HG03575 (cell line): ENCODE results near the gene H2BK1.

Source experiments
- ATAC-seq: cut with Tn5 transposase; IDR thresholded peaks from one replicate; pipeline ENCODE4 v1.9.1; 2021; ENCODE audit not compliant: unreplicated experiment, insufficient number of reproducible peaks, low FRiP score; ENCODE audit errors: extremely low read depth

The H2BK1 gene

DNA sequence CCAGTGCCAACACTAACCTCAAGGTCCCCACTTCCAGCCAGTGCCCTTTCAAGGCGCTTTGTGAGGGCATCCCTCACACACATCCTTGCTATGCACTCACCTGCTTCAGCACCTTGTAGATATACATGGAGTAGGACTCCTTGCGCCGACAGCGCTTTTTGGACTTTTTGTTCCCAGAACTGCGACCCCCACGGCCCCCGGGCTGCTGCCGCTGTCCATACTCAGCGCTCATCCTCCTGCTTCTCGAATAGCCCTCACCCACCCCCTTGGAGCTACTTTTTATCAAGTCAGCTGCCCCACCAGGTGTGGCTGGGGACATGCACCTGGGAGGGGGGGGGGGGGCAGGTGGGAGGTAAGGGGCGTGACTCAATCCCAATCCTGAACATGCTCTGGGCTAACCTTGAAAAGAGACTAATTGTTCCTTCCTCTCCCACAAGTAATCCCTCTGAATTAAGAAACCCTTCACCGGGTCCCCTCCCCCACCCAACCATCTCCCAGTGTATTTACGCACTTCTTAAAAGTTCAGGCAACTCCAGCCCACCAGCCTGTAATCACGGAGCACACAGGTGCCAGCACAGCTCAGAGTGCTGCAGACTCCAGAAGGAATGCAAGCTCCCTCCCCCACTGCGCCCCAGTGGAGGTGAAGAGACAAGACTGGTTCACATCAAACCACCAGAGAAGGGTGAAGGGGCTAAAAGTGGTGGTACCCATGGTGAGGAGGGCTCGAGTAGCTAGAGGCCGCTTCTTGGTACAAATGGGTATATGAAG is at the start of gene H2BK1:
Gene H2BK1, minus strand, starts transcription at position 402 of the 768 bp plus-strand sequence. Its CDS starts 170 bp downstream, at position 232.
- ATAC-seq: no peak

DNA sequence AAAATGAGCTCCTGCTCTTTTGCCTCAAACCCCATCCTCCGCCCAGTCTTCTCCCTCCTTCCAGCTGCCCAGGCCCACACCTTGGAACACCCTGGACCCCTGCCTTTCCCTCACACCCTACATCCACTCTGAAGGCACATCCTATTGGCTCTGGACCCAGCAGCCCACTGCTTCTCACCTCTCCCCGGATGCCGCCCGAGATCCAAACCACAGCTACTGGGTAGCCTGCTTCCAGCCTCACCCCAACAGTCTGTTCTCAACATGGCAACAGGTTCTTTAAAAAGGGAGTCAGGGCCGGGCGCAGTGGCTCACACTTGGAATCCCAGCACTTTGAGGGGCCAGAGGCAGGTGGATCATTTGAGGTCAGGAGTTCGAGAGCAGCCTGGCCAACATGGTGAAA is 47.7 kb upstream of the H2BK1 start:
- ATAC-seq: no peak

DNA sequence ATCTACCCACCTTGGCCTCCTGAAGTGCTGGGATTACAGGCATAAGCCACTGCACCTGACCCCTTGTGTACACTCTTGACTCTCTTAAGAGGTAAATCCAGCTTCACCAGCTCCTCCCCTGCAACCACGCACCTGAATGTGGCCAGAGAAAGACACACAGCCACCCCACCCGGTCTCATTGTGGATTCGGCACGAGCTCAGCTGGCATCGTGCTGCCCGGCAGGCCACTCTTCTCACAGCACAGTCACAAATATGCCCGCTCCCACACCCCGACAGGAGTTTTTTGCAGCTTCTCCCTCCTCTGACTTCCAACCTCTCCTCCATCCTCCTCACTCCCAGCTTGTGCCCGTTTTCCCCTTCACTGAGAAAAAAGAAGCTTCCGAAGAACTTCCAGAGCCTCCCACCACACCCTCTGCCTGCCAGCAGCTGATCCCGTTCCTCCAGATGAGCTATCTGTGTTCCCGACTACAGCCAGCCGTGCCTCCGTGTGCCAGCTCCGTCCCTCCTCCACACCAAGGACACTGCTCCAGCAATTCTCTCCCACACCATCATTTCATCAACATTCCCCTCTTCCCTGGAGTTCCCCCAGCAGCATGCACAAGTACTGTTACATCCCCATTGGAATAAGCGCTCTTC is 46.2 kb upstream of the H2BK1 start:
- no peak for ATAC-seq

DNA sequence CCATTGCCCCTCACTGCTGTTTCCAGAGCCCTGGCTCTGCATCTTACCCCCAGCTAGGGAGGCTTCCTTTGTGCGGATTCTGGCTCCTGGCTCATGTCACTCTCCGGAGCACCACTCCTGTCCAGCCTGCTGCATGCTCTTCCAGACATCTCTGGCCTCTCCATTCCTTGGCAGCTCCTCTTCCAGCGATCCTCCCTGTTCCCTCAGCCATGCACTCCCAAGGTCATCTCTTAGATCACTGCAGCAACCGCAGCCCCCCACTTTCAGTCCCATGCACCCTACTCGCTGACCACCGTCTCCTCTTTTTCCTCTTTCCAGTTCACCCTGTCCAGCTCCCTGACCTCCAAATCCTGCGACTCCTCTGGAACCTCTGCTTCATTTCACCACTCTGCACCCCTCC is 45.1 kb upstream of the H2BK1 start:
- ATAC-seq: no peak

DNA sequence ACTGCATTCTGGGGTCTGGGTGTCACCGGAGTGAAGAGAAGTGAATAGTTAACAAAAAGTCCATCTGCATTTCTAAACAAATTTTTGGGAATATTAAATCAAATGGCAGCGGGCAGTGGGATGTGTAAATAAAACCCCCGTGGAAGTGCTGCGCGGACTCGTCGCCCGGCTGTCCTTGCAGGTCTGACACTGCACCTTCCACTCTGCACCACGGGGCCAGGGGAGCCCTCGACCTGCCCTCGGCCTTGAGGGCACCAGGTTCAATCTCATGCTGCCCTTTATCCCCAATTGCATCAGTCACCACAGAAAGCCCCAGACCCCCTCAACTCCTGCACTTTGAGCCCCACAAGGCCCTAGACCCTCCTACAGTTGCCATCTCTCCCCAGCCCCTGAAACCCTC is 44.6 kb upstream of the H2BK1 start:
- no peak for ATAC-seq

DNA sequence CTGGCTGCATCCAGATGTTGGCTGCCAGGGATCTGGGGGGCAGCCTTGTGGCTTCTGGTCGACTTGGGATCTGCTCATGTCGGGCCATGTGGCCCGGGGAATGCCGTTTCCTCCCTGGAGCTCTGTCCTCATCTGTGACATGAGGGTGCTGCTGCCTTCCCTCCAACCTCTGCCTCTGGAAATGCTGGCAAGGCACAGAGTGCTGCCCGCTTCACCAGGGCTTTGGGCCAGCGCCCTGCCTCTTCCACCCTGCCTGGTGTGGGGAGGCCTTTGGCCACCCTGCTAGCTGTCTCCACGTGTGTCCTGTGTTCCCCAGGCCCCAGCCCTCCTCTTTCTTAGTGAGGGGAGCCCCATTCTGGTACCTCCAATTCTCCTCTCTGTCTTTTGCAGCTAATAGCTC is 44.0 kb upstream of the H2BK1 start:
- ATAC-seq: no peak

DNA sequence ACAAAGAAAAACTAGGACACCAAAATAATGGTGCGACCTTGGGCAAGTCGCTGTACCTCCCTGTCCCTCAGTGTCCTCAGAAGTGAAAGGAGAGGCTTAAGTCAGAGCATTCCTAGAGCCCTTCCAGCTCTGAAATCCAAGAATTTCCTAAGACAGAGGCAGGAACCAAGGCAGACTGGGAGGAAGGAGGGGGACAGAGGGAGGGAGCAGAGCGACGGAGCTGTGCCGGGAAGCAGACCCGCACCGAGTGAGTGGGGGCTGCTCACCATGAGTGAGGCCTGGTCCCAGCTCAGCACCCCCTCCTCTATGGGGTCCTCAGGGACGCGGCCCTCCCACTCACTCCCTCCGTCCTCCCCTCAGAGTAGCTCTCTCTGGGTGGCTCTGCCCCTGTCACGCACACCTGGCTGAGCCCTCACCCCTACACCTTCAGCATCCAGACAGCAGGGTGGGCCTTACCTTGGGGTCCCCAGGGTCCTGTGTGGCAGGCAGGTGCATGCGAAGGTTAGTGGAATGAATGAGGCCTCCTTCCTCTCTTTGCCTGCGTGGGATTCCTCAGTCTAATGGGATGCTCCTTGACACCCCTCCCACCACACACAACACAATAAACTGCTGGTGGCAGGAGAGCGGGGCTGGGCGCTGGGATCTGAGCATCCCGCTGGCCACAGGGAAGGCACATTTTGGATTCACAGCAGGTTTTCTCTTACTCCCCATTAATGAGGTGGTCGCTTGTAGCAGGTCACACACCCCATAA is 42.8 kb upstream of the H2BK1 start:
- no peak for ATAC-seq

DNA sequence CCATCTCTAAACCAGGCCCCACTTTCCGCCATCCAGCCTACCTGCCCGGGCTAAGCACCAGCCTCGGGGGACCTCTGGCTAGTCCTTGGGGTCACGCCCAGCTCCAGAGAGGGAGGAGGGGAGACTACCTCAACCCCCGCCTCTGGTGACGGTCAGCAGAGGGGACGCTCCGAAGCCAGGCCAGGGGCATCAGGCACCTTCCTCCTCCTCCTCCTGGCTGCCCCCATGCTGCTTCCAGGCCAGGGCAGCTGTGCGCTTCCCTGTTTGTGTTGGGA is 42.2 kb upstream of the H2BK1 start:
- ATAC-seq: no peak

DNA sequence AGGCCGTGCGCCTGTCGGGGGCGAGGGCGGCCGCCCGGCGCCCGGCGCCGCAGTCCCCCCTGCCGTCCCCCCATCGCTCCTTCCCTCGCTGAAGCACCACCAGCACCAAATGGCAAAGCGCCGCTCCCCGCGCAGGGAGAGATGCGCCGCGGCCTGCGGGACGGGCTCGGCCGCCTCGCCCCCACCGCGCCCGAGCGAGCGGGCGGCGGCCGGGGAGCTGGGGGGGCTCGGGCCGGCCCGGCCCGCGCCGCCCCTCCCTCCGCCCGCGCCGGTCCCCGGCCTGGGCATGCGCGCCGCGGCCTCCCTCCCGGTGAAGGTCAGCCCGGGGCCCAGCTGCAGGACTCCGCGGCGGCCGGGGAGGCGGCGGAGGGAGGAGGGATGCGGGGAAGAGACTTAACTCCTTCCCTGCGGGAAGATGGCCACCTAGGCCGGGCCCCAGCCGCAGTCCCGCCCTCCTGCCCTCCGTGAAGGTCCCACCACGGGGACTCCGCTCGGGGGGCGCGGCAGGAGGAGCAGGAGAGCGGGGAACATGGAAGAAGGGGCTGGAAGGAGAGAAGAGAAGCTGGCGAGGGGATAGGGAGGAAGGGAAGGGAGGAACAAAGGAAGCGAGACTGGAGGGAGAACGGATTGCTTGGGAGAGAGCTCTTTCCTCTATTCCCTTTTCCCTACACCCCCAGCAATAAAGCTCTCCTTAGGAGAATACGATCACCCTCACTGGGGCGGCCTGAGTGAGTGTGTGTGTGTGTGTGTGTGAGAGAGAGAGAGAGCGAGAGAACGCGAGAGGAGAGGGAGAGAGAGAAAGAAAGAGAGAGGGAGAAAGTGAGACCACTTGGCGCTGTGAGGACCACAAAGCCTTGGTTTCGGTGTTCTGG is 41.6 kb upstream of the H2BK1 start:
- ATAC-seq: no peak

DNA sequence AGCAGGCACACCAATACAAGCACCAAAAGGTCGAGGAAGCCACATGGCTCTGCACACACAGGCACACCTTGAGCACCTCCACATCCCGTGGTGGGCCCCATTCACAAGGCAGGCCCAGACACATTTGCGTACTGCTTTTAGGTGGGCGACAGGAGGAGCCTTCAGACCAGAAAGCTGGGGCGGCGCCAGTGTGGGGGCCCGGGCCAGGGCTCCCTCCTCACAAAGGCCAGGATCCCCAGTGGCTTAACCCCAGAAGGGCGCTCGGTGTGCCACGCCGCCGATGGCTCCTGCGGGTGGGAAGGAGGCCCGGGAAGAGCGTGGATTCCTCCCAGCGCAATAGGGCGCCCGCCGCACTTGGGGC is 41.0 kb upstream of the H2BK1 start:
- no peak for ATAC-seq

DNA sequence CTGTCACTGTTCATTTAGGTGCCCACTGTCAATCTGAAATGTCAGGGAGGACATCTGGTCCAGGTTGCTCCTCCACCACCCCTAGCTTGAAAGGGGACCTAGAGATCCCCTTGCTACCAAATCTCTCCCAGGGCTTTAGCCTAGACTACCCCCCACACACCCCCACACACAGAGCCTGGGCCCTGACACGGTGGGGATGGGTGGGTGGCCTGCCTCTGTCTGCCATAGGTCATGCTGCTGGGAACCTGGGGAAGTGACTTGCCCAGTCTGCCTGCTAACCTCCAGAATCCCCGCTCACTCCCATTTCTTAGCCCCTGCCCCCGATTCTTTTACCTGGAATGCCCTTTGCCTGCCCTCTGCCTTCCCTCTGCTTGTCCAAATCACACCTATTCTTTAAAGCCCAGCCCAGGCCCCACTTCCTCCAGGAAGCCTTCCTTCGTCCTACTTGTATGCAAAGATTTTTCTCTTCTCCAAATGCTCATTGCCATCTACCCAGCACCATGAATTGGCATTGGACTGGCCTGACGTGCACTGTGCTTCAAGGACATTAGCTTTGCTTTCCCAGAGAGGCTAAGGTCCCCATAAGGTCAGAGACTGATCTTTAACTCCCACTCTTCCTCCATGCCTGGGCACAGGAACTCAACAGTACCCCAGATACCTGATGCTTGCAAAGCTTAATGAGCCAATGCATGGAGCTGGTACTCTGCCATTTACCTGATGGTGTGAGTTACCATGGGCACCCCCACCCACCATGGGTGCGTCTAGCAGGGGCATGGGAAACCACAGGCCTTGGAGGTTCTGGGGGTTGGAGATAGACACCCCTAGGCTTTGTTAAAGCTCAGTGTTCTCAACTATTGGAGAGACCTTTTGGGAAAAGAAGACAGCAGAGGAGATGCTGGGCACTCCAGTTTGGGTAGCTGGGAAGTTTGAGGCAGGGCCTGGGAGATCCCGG is 40.2 kb upstream of the H2BK1 start:
- no peak for ATAC-seq

DNA sequence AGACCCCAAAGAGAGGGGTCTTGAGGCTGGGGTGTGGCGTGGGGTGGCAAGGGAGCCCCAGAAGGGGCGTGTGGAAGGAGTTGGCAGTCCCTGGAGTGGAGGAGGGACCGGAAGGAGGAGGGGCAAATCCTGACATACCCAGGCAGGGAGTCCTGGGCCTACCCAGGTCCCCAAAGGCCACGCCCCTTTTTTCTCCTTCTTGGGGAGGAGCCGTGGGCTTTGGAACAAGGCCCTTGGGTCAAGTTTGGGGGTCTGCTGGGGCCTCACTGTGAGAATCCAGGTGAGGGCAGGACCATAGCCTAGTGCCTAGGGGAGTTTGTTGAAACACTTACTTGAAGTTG is 39.4 kb upstream of the H2BK1 start:
- no peak for ATAC-seq

DNA sequence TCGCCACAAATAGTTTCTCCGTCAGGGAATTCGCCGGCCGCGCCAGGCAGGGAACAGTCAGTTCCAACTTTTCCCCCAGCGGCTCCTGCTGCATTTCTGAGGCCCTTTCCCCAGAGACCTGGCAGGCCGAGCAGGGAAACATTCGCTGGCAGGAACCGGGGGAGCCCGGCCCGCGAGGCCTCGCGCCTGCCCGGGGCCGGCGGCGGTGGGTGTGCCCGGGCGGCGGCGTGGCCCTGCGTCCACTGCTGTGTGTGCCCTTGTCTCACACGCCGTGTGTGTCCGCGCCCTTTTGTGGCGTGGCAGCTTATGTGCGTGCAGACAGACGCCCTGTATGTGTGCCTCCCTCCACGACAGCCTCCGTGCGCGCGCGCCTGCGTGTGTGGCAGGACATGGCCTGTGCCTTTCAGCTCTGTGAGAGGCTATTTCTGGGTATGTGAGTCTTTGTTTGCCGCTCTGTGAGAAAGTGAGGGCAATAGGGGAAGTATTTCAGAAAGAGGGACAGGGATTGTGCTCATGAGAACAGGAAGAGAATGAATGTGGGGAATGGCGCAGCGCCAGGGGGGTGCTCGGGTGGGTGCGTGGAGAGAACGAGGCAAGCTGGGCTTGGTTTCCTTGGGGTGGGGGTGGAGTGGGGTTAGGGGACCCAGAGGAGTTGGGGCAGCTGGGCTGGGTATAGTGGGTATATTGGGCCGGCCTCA is 38.9 kb upstream of the H2BK1 start:
- no peak for ATAC-seq

DNA sequence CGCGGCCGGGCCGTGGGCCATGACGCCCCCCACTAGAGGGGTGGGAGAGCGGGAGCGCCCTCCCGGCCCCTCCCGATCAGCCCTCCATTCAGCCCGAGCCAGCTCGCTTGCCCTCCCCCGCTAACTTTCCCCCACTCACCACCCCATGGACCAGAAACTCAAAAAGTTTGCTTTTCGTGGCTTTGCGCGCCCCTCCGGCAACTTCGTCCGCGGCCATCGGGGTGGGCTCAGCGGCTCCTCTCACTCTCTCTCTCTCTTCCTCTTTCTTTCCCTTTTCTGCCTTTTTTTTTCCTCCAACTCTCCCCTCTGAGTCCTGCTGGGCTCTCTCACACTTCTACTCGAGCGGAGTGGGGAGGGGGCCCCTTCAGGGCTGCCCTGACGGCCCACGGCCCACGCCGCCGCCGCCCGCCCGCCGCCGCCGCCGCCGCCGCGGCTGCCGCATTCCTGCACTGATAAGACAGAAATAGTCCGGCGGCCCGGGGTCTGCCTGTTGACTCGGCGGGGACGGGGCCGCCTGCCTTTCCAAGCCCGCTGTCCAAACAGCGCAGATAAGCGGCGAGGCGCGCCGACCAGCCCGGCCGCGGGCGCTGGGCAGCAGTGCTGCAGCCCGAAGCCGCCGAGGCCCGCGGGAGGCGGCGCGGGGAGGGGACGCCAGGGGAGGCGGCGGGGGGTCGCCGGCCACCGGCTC is 38.2 kb upstream of the H2BK1 start, which contains the start of gene SMARCD3:
Gene SMARCD3, minus strand, starts transcription at position 349 of the 688 bp plus-strand sequence. Its CDS starts 132 bp downstream, at position 217.
- no peak for ATAC-seq

DNA sequence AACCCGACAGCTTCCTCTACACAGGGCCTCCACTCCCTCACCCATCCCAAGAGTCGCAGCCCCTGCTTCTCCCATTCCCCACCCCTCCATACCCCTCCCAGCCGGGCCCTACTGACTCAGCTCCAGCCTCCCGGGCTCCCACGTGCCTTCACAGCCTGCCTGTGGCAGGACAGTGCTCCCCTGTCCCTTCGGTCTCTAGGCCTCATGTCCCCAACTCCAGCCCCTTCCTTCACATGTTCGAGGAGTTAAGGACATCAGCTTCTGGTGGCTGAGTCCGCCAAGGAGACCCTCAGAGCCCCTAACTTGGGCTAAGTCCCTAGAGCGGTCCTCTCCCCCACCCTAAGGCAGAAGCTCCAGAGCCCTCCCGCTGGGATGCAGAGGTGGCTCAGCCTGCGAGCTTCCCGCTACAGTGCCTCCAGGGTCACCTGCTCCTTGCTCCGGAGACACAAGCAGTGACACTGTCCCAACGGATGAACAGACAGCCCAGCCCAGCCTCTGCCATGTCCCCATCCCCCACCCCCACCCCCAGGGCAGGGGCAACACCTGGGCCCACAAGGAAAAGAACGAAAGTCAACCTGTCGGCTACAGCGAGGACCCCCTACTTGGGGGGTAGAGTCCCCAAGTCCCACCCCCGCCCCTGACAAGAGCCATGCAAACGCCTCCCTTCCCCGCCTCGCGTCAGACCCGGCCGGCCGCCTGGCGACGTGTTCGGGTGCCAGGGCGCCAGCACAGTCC is 37.5 kb upstream of the H2BK1 start:
- no peak for ATAC-seq

DNA sequence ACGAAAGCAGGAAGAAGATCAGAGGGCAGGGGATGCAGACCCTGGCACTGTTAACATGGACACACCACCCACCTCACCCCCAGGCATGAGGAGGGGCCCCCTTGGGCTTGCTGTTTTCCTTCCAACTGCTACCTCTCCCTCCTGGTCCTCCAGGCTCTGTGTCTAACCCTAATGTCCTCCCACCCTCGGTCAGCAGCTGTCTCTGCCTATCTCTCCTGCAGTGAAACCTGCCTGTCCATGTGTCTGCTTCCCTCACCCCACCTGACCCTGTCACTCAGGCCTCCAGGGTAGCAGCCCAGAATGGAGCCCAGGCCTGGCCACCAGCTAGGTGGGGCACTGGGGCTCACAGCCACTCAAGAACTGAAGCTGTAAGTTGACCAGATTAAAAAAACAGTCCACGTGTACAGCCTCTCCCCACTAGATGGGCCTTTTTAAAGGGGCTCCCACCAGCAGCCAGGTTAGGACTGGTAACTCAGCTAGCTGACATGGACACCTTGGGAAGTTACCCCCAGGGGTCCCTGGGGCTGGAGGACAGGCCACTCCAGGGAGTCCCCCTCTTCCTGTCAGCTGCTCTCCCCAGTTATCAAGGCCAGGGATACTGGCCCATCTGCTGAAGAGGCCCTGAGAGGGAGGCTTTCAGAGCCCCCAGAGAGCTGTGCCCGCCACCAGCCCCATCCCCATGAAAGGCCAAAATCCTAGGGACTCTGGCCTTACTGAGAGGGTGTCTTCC is 36.7 kb upstream of the H2BK1 start:
- ATAC-seq: no peak
